ENCODE data around the gene KDM1A. TPM values are rescaled to one million over a fixed set of nuclear protein-coding genes. Genes with fewer than 3 reads are reported as not detected.
A peak's percentile ranks its signal among the peaks of the same experiment; 100 is the strongest.

KDM1A gene
- total and polyA plus RNA-seq, 9 of the 15 experiments (the other 6 are each of a cell fraction or from before 2014, with no cell fraction given) = 59.2 to 181 (median 168) TPM

DNA sequence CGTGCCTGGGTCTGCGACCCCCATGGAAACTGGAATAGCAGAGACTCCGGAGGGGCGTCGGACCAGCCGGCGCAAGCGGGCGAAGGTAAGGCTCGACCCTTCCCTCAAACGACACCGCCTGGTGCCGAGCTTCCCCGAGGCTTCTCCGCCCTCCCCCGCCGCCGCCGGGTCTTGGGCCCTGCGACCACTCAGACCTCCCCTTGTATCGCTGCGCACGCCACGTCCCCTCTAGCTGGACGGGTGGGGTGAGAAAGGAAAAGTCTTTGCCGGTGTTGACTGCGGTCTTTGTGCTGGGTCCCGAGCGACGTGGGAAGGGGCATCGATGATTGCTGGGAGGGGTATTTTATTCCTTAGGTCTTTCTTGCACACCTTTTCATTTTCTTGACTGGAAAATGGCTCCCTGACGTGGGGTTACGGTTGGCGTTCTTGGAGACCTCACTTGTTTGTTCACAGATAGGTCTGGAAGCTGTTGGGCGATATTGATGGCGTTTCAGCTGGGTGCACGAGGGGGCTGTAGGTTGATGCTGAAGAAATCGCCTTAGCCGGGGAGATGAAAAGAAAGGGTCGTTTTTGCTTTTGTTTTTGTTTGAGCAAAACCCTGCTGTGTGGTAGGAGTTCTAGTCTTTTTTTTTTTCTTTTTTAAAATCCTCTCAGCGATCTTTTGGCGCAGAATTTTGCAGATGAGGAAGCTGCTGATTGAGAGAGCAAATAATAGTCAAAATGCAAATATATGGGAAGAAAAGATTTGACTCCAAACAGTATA lies 776 bp downstream of the KDM1A start (continued):
- TF ChIP-seq ZNF407 (IDR thresholded peaks at IDR 0.05; ENCODE audit: low read depth) (no peak), USF1 (CRISPR knock-in tag; IDR thresholded peaks at IDR 0.05) (peak; percentile 21; the same call in 1 of the 2 replicates), SMAD3 (CRISPR knock-in tag; conservative IDR thresholded peaks at IDR 0.05) (no peak), IRF2 (CRISPR knock-in tag; IDR thresholded peaks at IDR 0.05) (no peak), CAMTA2 (CRISPR knock-in tag; conservative IDR thresholded peaks at IDR 0.05) (no peak), KDM2B (CRISPR knock-in tag; IDR thresholded peaks at IDR 0.05) (no peak), ZNF785 (CRISPR knock-in tag; IDR thresholded peaks at IDR 0.05) (no peak), HNRNPLL (IDR thresholded peaks at IDR 0.05; ENCODE audit: low read depth, low read length, poor library complexity, severe bottlenecking) (no peak), PRMT5 (CRISPR knock-in tag; IDR thresholded peaks at IDR 0.05) (no peak), LCOR (CRISPR knock-in tag; IDR thresholded peaks at IDR 0.05) (0 out of 2 replicates have a peak, but pooled peaks have one; percentile 57), SMARCA5 (IDR thresholded peaks at IDR 0.05) (no peak), CEBPG (CRISPR knock-in tag; IDR thresholded peaks at IDR 0.05) (peak; percentile 23), CEBPG (tag; conservative IDR thresholded peaks at IDR 0.05 in 1 of 2, IDR thresholded peaks at IDR 0.05 in 1 of 2) (no peak), NRF1 (conservative IDR thresholded peaks at IDR 0.05 in 1 of 2, IDR thresholded peaks at IDR 0.05 in 1 of 2) (no peak), RBM15 (IDR thresholded peaks at IDR 0.05; ENCODE audit: insufficient read depth, low read length) (no peak), MAZ (CRISPR knock-in tag; conservative IDR thresholded peaks at IDR 0.05 in 1 of 2, IDR thresholded peaks at IDR 0.05 in 1 of 2) (no peak), BCOR (IDR thresholded peaks at IDR 0.05) (peak; percentile 50; the same call in 1 of the 2 replicates), ZNF253 (CRISPR knock-in tag; conservative IDR thresholded peaks at IDR 0.05) (no peak), ZNF780A (CRISPR knock-in tag; IDR thresholded peaks at IDR 0.05) (no peak), ZFPM2 (CRISPR knock-in tag; IDR thresholded peaks at IDR 0.05) (no peak), ATF7 (IDR thresholded peaks at IDR 0.05) (no peak), HMG20B (CRISPR knock-in tag; IDR thresholded peaks at IDR 0.05) (no peak)

Measured in K562 (cell line).